HG03045 (cell line): ENCODE measurements around the gene GRID1.
"Not testable (repeated sequence)": the region's sequence is repeated elsewhere in the genome, so short reads cannot be mapped to it uniquely, and the experiment has no call there.

Source experiments
- ATAC-seq: cut with Tn5 transposase; IDR thresholded peaks from one replicate; pipeline ENCODE4 v1.9.1; 2021; ENCODE audit warnings: mild to moderate bottlenecking, moderate library complexity; ENCODE audit not compliant: unreplicated experiment

The GRID1 gene

GRCh38 chr10:86099542-86100334, 266.9 kb downstream of the GRID1 start:
- ATAC-seq = no peak

- no peak for ATAC-seq
These were observed 268.3 kb downstream of the GRID1 start for GRCh38 chr10:86098187-86098881.

GRCh38 chr10:86095061-86095460, 271.5 kb downstream of the GRID1 start:
- ATAC-seq = not testable (repeated sequence)

GRCh38 chr10:86092311-86092710, 274.3 kb downstream of the GRID1 start:
- not testable (repeated sequence) for ATAC-seq

GRCh38 chr10:86091216-86091615, 275.4 kb downstream of the GRID1 start:
- ATAC-seq = no peak

- no peak for ATAC-seq
These were observed 275.8 kb downstream of the GRID1 start for GRCh38 chr10:86090807-86091206.

GRCh38 chr10:86087716-86088115, 278.9 kb downstream of the GRID1 start:
- ATAC-seq = no peak

- ATAC-seq = no peak
These were observed 280.2 kb downstream of the GRID1 start for GRCh38 chr10:86086418-86086817.

- no peak for ATAC-seq
These were observed 280.9 kb downstream of the GRID1 start for GRCh38 chr10:86085686-86086085.

GRCh38 chr10:86085136-86085535, 281.5 kb downstream of the GRID1 start:
- ATAC-seq = no peak

- no peak for ATAC-seq
These were observed 282.0 kb downstream of the GRID1 start for GRCh38 chr10:86084585-86084984.

- ATAC-seq = no peak
These were observed 282.9 kb downstream of the GRID1 start for GRCh38 chr10:86083664-86084175.

- no peak for ATAC-seq
These were observed 283.4 kb downstream of the GRID1 start for GRCh38 chr10:86083206-86083605.

- ATAC-seq = no peak
These were observed 284.0 kb downstream of the GRID1 start for GRCh38 chr10:86082556-86082955.

- no peak for ATAC-seq
These were observed 287.5 kb downstream of the GRID1 start for GRCh38 chr10:86079088-86079487.

- no peak for ATAC-seq
These were observed 288.0 kb downstream of the GRID1 start for GRCh38 chr10:86078639-86079035.

- no peak for ATAC-seq
These were observed 288.5 kb downstream of the GRID1 start for GRCh38 chr10:86077871-86078638.

GRCh38 chr10:86077271-86077670, 289.3 kb downstream of the GRID1 start:
- no peak for ATAC-seq

- not testable (repeated sequence) for ATAC-seq
These were observed 290.1 kb downstream of the GRID1 start for GRCh38 chr10:86076497-86076896.

GRCh38 chr10:86075512-86075911, 291.1 kb downstream of the GRID1 start:
- ATAC-seq = no peak

GRCh38 chr10:86074294-86074693, 292.3 kb downstream of the GRID1 start:
- ATAC-seq = no peak
